DMS 273 treated with DMSO at 0.1 percent for 48 hours (cell line): ENCODE measurements around the gene CFP.
"Not testable (repeated sequence)": the region's sequence is repeated elsewhere in the genome, so short reads cannot be mapped to it uniquely, and the experiment has no call there.

ENCODE experiments used
- DNase-seq: peaks from one replicate; lab custom pipeline; 2025; lab: John Stamatoyannopoulos, UW

Gene CFP

GRCh38 chrX:47629419-47630200 is at the start of gene CFP:
Gene CFP (minus strand): TSS chrX:47629930. CDS start chrX:47629844, 86 bp downstream.
- DNase-seq = no peak

GRCh38 chrX:47675959-47676859 is 46.5 kb upstream of the CFP start:
- not testable (repeated sequence) for DNase-seq

GRCh38 chrX:47674776-47675175 is 45.0 kb upstream of the CFP start:
- DNase-seq = no peak

- DNase-seq = not testable (repeated sequence)
These were observed 36.1 kb upstream of the CFP start for GRCh38 chrX:47665797-47666196.

- no peak for DNase-seq
These were observed 35.0 kb upstream of the CFP start for GRCh38 chrX:47664737-47665136.

GRCh38 chrX:47662144-47662657 is 32.5 kb upstream of the CFP start:
- no peak for DNase-seq

GRCh38 chrX:47661539-47661938 is 31.8 kb upstream of the CFP start:
- DNase-seq = no peak

GRCh38 chrX:47659421-47659726 is 29.6 kb upstream of the CFP start:
- DNase-seq = no peak

GRCh38 chrX:47658684-47659420 is 29.1 kb upstream of the CFP start, which contains the start of gene UXT:
Gene UXT (minus strand): TSS chrX:47659180. CDS start chrX:47658927, 253 bp downstream.
- peak; percentile 91 for DNase-seq

GRCh38 chrX:47658301-47658683 is 28.6 kb upstream of the CFP start:
- DNase-seq = no peak

GRCh38 chrX:47651043-47651905 is 21.5 kb upstream of the CFP start:
- no peak for DNase-seq

GRCh38 chrX:47650164-47651042 is 20.7 kb upstream of the CFP start, which contains the start of gene ELK1:
Gene ELK1 (minus strand): TSS chrX:47650563. CDS start chrX:47641441, 9,122 bp downstream.
- peak; percentile 95 for DNase-seq

- no peak for DNase-seq
These were observed 20.0 kb upstream of the CFP start for GRCh38 chrX:47649781-47650163.

GRCh38 chrX:47649271-47649670 is 19.5 kb upstream of the CFP start:
- no peak for DNase-seq

GRCh38 chrX:47648376-47648775 is 18.6 kb upstream of the CFP start:
- DNase-seq = no peak

GRCh38 chrX:47646636-47647035 is 16.9 kb upstream of the CFP start:
- DNase-seq = no peak

GRCh38 chrX:47645530-47645929 is 15.8 kb upstream of the CFP start:
- no peak for DNase-seq

GRCh38 chrX:47644557-47645091 is 14.9 kb upstream of the CFP start:
- no peak for DNase-seq

- DNase-seq = no peak
These were observed 14.2 kb upstream of the CFP start for GRCh38 chrX:47643926-47644325.

- DNase-seq = no peak
These were observed 9.1 kb upstream of the CFP start for GRCh38 chrX:47638816-47639215.
